SU-DHL-6 (cell line): ENCODE results near the gene PPP1R27.

ENCODE experiments used
- H2AFZ ChIP-seq: fragments of 200-600 bp; sonication (generic); 2 replicates; pipeline ENCODE4 v1.6.1; 2014; ENCODE audit warnings: low read depth, mild to moderate bottlenecking, moderate library complexity, mixed read lengths, antibody characterized with exemption, low read length; ENCODE audit not compliant: severe bottlenecking
- H3F3A ChIP-seq: fragments of 200-600 bp; shearing (Covaris generic); 2 replicates; pipeline ENCODE4 v1.6.0; 2016; ENCODE audit warnings: antibody characterized with exemption, mild to moderate bottlenecking; ENCODE audit not compliant: insufficient read depth
- H3K27ac ChIP-seq: fragments of 200-600 bp; sonication (generic); 2 replicates; pipeline ENCODE4 v1.5.1; 2016; ENCODE audit warnings: low read depth, mild to moderate bottlenecking, low read length, moderate library complexity, mixed read lengths
- H3K27me3 ChIP-seq: fragments of 200-600 bp; sonication (generic), shearing (Covaris generic); 2 replicates; pipeline ENCODE4 v1.6.0; 2014; ENCODE audit warnings: mild to moderate bottlenecking, low read length
- H3K36me3 ChIP-seq: fragments of 200-600 bp; sonication (generic); 2 replicates; pipeline ENCODE4 v1.6.1; 2014; ENCODE audit warnings: mild to moderate bottlenecking, low read length, mixed read lengths
- H3K4me2 ChIP-seq: fragments of 300-600, 200-600 bp; shearing (Covaris generic), sonication (generic); 2 replicates; pipeline ENCODE4 v1.6.0; 2014; ENCODE audit warnings: low read length, low read depth, mild to moderate bottlenecking; ENCODE audit not compliant: poor library complexity, severe bottlenecking
- H3K4me3 ChIP-seq: fragments of 200-600 bp; sonication (generic); 2 replicates; pipeline ENCODE4 v1.5.1; 2014; ENCODE audit warnings: antibody characterized with exemption, low read length, mild to moderate bottlenecking, mixed read lengths; ENCODE audit not compliant: insufficient read depth, poor library complexity, severe bottlenecking
- H3K79me2 ChIP-seq: fragments of 200-600 bp; sonication (generic); 2 replicates; pipeline ENCODE4 v1.6.1; 2014; ENCODE audit warnings: mild to moderate bottlenecking, low read length, moderate library complexity; ENCODE audit not compliant: insufficient read depth
- H3K9ac ChIP-seq: fragments of 200-600 bp; sonication (generic); 2 replicates; pipeline ENCODE4 v1.7.0; 2014; ENCODE audit warnings: mild to moderate bottlenecking, low read length
- H3K9me2 ChIP-seq: fragments of 200-600 bp; sonication (generic); replicated peaks from 2 replicates; pipeline ENCODE4 v1.6.1; 2014; ENCODE audit warnings: low read length; ENCODE audit not compliant: insufficient read depth
- H3K9me3 ChIP-seq: fragments of 200-600 bp; sonication (generic); 2 replicates; pipeline ENCODE4 v1.6.1; 2014; ENCODE audit warnings: low read length, mixed read lengths; ENCODE audit not compliant: insufficient read depth
- H4K20me1 ChIP-seq: fragments of 200-600 bp; sonication (generic); 2 replicates; pipeline ENCODE4 v1.6.1; 2014; ENCODE audit warnings: low read depth, mild to moderate bottlenecking, antibody characterized with exemption, low read length, moderate library complexity, mixed read lengths
- CTCF ChIP-seq: fragments of 200-600 bp; sonication (generic); IDR thresholded peaks from one replicate; pipeline ENCODE4 v1.5.1; 2017; ENCODE audit warnings: antibody characterized with exemption, mild to moderate bottlenecking, low read length, moderate library complexity; ENCODE audit not compliant: insufficient read depth, poor library complexity, severe bottlenecking
- EZH2phosphoT487 ChIP-seq: fragments of 200-600 bp; sonication (generic), shearing (Covaris generic); conservative IDR thresholded peaks from 2 replicates; pipeline ENCODE4 v1.6.1; 2018; ENCODE audit warnings: mild to moderate bottlenecking, antibody characterized with exemption, low read length, moderate library complexity, mixed read lengths

Gene PPP1R27

GRCh38 chr17:81802856-81803643 is 31.8 kb downstream of the PPP1R27 start:
- Histone ChIP-seq H3K4me3 (no peak overlapping the region), H3F3A (no peaks in the 10 kb centered on the region), H3K9ac (no peak overlapping the region), H3K27me3 (no peaks in the 10 kb centered on the region), H3K9me2 (no peaks in the 10 kb centered on the region), H3K4me2 (no peak overlapping the region), H3K36me3 (no peaks in the 10 kb centered on the region), H2AFZ (no peak overlapping the region), H3K9me3 (no peaks in the 10 kb centered on the region), H3K27ac (no peak overlapping the region), H3K79me2 (no peaks in the 10 kb centered on the region), H4K20me1 (no peaks in the 10 kb centered on the region)
- TF ChIP-seq CTCF (no peak), EZH2phosphoT487 (no peak)

GRCh38 chr17:81802048-81802758 is 32.6 kb downstream of the PPP1R27 start:
- Histone ChIP-seq H3F3A (no peaks in the 10 kb centered on the region), H3K27me3 (no peaks in the 10 kb centered on the region), H3K36me3 (no peaks in the 10 kb centered on the region), H3K79me2 (no peaks in the 10 kb centered on the region), H3K9ac (no peak overlapping the region), H2AFZ (no peak overlapping the region), H3K4me2 (no peak overlapping the region), H4K20me1 (no peaks in the 10 kb centered on the region), H3K9me3 (no peaks in the 10 kb centered on the region), H3K27ac (no peak overlapping the region), H3K4me3 (no peak overlapping the region), H3K9me2 (no peaks in the 10 kb centered on the region)
- TF ChIP-seq EZH2phosphoT487: no peak
- no peak for TF ChIP-seq CTCF

GRCh38 chr17:81801327-81801726 is 33.5 kb downstream of the PPP1R27 start:
- H3F3A ChIP-seq: no peaks in the 10 kb centered on the region
- H4K20me1 ChIP-seq: no peaks in the 10 kb centered on the region
- H3K4me2 ChIP-seq: no peak overlapping the region
- no peak overlapping the region for H2AFZ ChIP-seq
- no peaks in the 10 kb centered on the region for H3K9me3 ChIP-seq
- no peaks in the 10 kb centered on the region for H3K27me3 ChIP-seq
- no peak overlapping the region for H3K9ac ChIP-seq
- H3K36me3 ChIP-seq: no peaks in the 10 kb centered on the region
- TF ChIP-seq EZH2phosphoT487 (no peak), CTCF (no peak)
- no peak overlapping the region for H3K27ac ChIP-seq
- no peak overlapping the region for H3K4me3 ChIP-seq
- no peaks in the 10 kb centered on the region for H3K9me2 ChIP-seq
- H3K79me2 ChIP-seq: no peaks in the 10 kb centered on the region
